Measurements from ENCODE around the gene HABP2.

Gene HABP2

DNA sequence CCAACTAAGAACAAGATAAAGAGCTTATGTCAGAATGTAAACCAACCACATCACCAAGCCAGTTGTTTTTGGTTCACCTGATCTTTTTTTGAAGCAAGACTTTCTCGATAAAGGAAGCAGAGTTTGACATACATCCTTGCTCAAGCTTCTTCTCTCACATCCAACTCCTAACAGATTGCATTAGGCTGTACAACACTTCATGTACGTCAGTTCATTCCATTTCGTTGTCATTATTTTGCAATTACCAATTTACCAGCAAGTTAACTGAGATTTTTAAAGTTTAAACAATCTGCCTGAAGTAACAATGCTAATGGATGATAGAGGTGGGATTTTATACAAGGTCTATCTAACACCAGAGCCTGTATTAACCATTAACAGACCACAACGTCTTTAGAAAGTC lies 70.0 kb downstream of the HABP2 start:
- H3K27ac ChIP-seq = no peak overlapping the region
- no peaks in the 10 kb centered on the region for H3K9me3 ChIP-seq (replicated peaks in 1 of 11)
- H3K9ac ChIP-seq = no peak overlapping the region
- no peaks in the 10 kb centered on the region for H3K36me3 ChIP-seq
- TF ChIP-seq Cebpa-rat (IDR thresholded peaks at IDR 0.05) = no peak
- no peaks in the 10 kb centered on the region for H4K20me1 ChIP-seq
- H3K4me3 ChIP-seq = no peak overlapping the region
- H3K4me1 ChIP-seq = no peaks in the 10 kb centered on the region
- no peaks in the 10 kb centered on the region for H3K27me3 ChIP-seq
- no peak overlapping the region for H3K4me2 ChIP-seq

DNA sequence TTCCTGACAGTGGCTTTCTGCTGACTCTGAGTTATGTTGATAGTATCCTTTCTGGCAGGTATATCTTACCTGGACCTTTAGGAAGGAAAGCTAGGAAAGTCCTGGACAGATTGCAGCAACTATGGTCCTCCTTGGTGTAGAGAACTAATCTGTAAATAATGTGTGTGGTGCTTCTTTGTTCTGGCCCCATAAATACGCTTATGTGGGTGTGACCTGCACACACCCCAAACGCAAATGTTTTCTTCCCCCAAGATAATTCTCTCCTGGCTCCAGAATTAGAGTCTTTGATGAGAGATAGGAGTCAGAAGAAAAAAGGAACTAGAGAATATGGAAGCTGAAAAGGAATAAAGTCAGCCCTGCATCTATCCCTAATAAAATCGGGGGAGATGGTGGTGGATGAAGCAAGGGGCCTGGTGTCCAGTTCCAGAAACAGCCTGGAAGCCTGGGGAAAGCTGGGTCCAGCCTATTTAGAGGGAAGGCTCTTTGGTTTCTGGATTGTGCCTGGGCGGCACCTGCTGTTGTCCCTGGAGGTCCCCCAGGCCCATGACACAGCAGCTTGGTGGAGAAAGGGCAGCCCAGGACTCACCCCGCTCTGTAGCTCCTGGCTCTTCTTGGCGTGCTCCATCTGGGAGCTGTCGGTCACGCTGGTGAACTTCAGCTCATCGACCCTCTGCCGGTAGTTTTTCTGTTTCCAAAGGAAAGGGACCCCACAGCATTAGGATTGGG lies 72.8 kb downstream of the HABP2 start:
- H3K4me3 ChIP-seq = no peak overlapping the region
- no peak overlapping the region for H3K27ac ChIP-seq
- TF ChIP-seq Cebpa-rat (IDR thresholded peaks at IDR 0.05) = no peak
- H3K9me3 ChIP-seq (replicated peaks in 1 of 11) = no peaks in the 10 kb centered on the region
- H4K20me1 ChIP-seq = no peaks in the 10 kb centered on the region
- no peak overlapping the region for H3K4me2 ChIP-seq
- H3K36me3 ChIP-seq = no peaks in the 10 kb centered on the region
- no peaks in the 10 kb centered on the region for H3K27me3 ChIP-seq
- H3K4me1 ChIP-seq = no peaks in the 10 kb centered on the region
- no peak overlapping the region for H3K9ac ChIP-seq

- H3K4me3 ChIP-seq = no peak overlapping the region
- H3K9me3 ChIP-seq (replicated peaks in 1 of 11) = no peaks in the 10 kb centered on the region
- no peak overlapping the region for H3K9ac ChIP-seq
- no peaks in the 10 kb centered on the region for H3K27me3 ChIP-seq
- no peak overlapping the region for H3K27ac ChIP-seq
- TF ChIP-seq Cebpa-rat (IDR thresholded peaks at IDR 0.05) = no peak
- H3K36me3 ChIP-seq = no peaks in the 10 kb centered on the region
- H4K20me1 ChIP-seq = no peaks in the 10 kb centered on the region
- H3K4me2 ChIP-seq = no peak overlapping the region
- H3K4me1 ChIP-seq = no peaks in the 10 kb centered on the region
Measured at GRCh38 chr10:113626809-113627355, 74.0 kb downstream of the HABP2 start.

DNA sequence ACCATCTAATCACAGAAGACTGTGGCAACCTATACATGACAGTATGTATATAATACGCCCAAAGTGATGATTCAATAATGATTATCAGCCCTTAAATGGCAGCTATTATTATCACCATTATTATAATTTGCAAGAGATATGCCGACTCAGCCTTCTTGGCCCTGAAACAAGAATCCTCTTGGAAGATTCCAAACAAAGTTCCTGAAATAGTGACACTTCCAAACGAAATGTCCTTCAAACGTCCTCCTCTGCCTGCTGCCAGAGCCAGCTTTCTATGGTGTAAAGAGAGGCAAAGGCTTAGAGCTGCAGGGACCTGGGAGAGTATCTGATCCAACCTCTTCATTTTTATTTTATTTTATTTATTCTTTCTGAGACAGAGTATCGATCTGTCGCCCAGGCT lies 75.0 kb downstream of the HABP2 start:
- H3K4me2 ChIP-seq = no peak overlapping the region
- no peaks in the 10 kb centered on the region for H3K27me3 ChIP-seq
- H3K9me3 ChIP-seq (replicated peaks in 1 of 11) = no peaks in the 10 kb centered on the region
- no peaks in the 10 kb centered on the region for H3K4me1 ChIP-seq
- no peaks in the 10 kb centered on the region for H3K36me3 ChIP-seq
- TF ChIP-seq Cebpa-rat (IDR thresholded peaks at IDR 0.05) = no peak
- no peak overlapping the region for H3K27ac ChIP-seq
- H3K4me3 ChIP-seq = no peak overlapping the region
- H3K9ac ChIP-seq = no peak overlapping the region
- H4K20me1 ChIP-seq = no peaks in the 10 kb centered on the region

DNA sequence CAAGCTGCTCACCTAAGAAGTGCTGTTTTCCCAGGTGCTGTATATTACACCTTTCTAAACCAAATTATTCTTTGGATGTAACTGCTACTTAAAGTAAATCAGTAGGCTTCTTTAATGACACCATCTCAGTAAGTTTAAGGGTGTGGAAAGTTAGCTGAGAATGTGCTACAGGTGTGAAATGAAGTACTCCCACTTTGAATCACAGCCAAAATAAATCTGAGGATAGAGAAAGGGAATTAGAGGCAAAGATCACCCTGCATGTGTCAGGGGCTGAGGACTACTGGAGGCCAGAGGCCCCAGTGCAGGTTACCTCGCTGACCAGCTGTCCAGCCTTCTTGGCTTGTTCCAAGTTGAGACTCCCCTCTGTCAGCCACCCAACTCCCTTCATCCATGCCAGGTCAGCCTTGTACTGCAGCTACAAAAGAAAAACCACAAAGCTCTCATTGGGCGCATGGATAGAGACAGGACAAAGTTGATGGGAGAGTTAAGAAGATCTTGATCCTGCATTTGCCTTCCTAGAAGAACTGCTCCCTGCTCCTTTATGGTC lies 75.8 kb downstream of the HABP2 start:
- Histone ChIP-seq H3K4me2 (no peak overlapping the region), H3K36me3 (no peaks in the 10 kb centered on the region), H3K27me3 (no peaks in the 10 kb centered on the region), H3K9me3 (replicated peaks in 1 of 11) (no peaks in the 10 kb centered on the region), H3K9ac (no peak overlapping the region), H3K4me1 (no peaks in the 10 kb centered on the region), H4K20me1 (no peaks in the 10 kb centered on the region), H3K4me3 (no peak overlapping the region), H3K27ac (no peak overlapping the region)
- no peak for TF ChIP-seq Cebpa-rat (IDR thresholded peaks at IDR 0.05)

DNA sequence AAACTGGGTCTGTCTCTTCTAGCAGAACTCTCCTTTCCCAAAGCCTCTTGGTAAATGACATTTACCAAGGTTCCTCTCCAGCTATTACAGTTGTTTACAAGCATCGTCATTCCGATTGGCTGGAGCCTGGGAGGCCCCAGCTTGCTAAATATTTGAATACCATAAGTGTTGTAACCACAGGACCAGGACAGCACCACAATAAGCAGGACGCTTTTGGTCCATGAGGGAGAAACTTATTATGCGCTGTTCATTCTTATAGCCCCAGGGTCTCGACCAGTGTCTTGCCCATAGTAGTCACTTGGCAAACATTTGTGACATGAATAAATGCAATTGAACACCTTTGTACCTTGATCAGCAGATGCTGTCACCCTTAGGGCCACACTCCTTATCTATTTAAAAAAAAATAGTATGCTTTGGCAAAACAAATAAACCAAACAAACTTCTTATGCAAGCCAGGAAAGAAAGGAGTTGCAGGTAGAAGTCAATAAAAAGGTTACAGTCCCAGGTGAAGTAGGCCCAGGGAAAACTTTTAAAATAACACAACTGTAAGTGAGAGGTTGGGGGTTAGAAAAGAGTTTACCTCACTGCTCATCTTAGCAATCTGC lies 78.2 kb downstream of the HABP2 start:
- H3K27ac ChIP-seq = no peak overlapping the region

GRCh38 chr10:113631684-113632367 lies 79.0 kb downstream of the HABP2 start:
- H3K27me3 ChIP-seq = no peaks in the 10 kb centered on the region
- H3K4me3 ChIP-seq = no peak overlapping the region
- no peak overlapping the region for H3K9ac ChIP-seq
- H3K27ac ChIP-seq = no peak overlapping the region
- no peaks in the 10 kb centered on the region for H3K4me1 ChIP-seq
- no peaks in the 10 kb centered on the region for H4K20me1 ChIP-seq
- no peak for TF ChIP-seq Cebpa-rat (IDR thresholded peaks at IDR 0.05)
- H3K4me2 ChIP-seq = no peak overlapping the region
- H3K9me3 ChIP-seq (replicated peaks in 1 of 11) = peaks cover 0 to 14% (median 0%) of the 10 kb centered on the region in 11 experiments; a peak in 2 of 22 replicates
- no peaks in the 10 kb centered on the region for H3K36me3 ChIP-seq

More for the DNA sequence above, 78.2 kb downstream of the HABP2 start:
- no peaks in the 10 kb centered on the region for H3K4me1 ChIP-seq
- no peaks in the 10 kb centered on the region for H3K27me3 ChIP-seq
- H3K36me3 ChIP-seq = no peaks in the 10 kb centered on the region
- H4K20me1 ChIP-seq = no peaks in the 10 kb centered on the region
- no peak overlapping the region for H3K9ac ChIP-seq
- TF ChIP-seq Cebpa-rat (IDR thresholded peaks at IDR 0.05) = no peak
- peaks cover 0 to 14% (median 0%) of the 10 kb centered on the region in 11 experiments; a peak in 2 of 22 replicates for H3K9me3 ChIP-seq (replicated peaks in 1 of 11)
- H3K4me2 ChIP-seq = no peak overlapping the region
- no peak overlapping the region for H3K4me3 ChIP-seq

Data from BLaER1 treated with 17β-estradiol and CSF1 and Interleukin-3, amounts not matched to agents 10 nM and 100 nM (cell line).